ENCODE data around the gene PRDM16. TPM values are rescaled to one million over a fixed set of nuclear protein-coding genes. Genes with fewer than 3 reads are reported as not detected.

Gene PRDM16
- total and polyA plus RNA-seq, 2 experiments from 2014 or later, result 41.8 to 55.8 TPM

DNA sequence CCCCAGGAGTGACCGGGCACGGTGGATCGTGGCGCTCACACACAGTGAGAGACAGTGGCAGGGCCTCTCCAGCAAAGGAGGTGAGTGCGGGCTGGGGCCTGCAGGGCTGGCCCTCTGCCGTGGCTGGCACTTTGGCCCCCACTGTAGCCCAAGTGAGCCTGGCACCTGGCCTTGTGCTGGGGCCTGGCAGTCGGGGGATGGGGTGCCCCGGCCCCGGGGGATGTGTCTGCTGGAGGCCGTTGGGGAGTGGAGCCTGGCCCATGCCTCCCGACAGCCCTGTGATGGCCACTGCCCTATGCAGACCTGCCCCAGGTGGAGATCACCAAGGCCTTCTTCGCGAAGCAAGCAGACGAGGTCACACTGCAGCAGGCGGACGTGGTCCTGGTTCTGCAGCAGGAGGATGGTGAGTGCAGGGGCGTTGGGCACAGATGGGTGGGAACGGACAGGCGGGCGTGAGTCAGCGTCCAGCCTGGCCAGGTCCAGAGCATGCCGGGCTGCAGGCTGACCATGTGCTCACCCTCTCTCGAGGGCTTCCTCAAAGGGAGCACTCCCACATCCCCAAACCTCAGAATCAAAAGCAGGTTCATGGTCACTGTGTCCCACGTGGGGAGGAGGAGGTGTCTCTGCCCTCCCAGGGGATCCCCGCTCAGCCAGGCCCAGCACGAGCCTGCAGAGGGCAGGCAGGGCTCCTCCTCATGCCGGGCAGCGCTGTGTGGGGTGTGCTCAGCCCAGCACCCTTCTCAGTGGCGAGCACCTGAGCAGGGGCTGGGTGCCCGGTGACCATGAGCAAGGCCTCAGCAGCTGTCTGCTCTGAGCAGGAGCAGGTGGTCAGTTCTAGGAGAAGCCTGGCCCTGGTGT is 410.7 kb downstream of the PRDM16 start:
- H3K27ac ChIP-seq, result no peak overlapping the region
- DNase-seq (ENCODE audit: low read depth in 1 of 2, low spot score in 1 of 2), result no peak
- no peaks in the 10 kb centered on the region for H3K36me3 ChIP-seq
- TF ChIP-seq, protein P1, sequence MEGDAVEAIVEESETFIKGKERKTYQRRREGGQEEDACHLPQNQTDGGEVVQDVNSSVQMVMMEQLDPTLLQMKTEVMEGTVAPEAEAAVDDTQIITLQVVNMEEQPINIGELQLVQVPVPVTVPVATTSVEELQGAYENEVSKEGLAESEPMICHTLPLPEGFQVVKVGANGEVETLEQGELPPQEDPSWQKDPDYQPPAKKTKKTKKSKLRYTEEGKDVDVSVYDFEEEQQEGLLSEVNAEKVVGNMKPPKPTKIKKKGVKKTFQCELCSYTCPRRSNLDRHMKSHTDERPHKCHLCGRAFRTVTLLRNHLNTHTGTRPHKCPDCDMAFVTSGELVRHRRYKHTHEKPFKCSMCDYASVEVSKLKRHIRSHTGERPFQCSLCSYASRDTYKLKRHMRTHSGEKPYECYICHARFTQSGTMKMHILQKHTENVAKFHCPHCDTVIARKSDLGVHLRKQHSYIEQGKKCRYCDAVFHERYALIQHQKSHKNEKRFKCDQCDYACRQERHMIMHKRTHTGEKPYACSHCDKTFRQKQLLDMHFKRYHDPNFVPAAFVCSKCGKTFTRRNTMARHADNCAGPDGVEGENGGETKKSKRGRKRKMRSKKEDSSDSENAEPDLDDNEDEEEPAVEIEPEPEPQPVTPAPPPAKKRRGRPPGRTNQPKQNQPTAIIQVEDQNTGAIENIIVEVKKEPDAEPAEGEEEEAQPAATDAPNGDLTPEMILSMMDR (IDR thresholded peaks at IDR 0.05; ENCODE audit: low read depth, low read length), result no peak
- no peaks in the 10 kb centered on the region for H3K4me1 ChIP-seq (ENCODE audit: low read depth)
- no peaks in the 10 kb centered on the region for H3K9me3 ChIP-seq (ENCODE audit: low read depth)
- H3K27me3 ChIP-seq, result no peaks in the 10 kb centered on the region
- no peak overlapping the region for H3K4me3 ChIP-seq

GRCh38 chr1:3480369-3480719 is 411.3 kb downstream of the PRDM16 start:
- TF ChIP-seq, protein P1 (IDR thresholded peaks at IDR 0.05; ENCODE audit: low read depth, low read length), result no peak
- Histone ChIP-seq H3K27me3 (no peaks in the 10 kb centered on the region), H3K27ac (no peak overlapping the region), H3K4me3 (no peak overlapping the region), H3K36me3 (no peaks in the 10 kb centered on the region), H3K4me1 (ENCODE audit: low read depth) (no peaks in the 10 kb centered on the region), H3K9me3 (ENCODE audit: low read depth) (no peaks in the 10 kb centered on the region)
- DNase-seq (ENCODE audit: low read depth in 1 of 2, low spot score in 1 of 2), result no peak

GRCh38 chr1:3481046-3481445 is 412.0 kb downstream of the PRDM16 start:
- no peaks in the 10 kb centered on the region for H3K27me3 ChIP-seq
- H3K4me1 ChIP-seq (ENCODE audit: low read depth), result no peaks in the 10 kb centered on the region
- H3K4me3 ChIP-seq, result no peak overlapping the region
- DNase-seq (ENCODE audit: low read depth in 1 of 2, low spot score in 1 of 2), result no peak
- H3K36me3 ChIP-seq, result no peaks in the 10 kb centered on the region
- TF ChIP-seq, protein P1 (IDR thresholded peaks at IDR 0.05; ENCODE audit: low read depth, low read length), result no peak
- no peaks in the 10 kb centered on the region for H3K9me3 ChIP-seq (ENCODE audit: low read depth)
- H3K27ac ChIP-seq, result no peak overlapping the region

DNA sequence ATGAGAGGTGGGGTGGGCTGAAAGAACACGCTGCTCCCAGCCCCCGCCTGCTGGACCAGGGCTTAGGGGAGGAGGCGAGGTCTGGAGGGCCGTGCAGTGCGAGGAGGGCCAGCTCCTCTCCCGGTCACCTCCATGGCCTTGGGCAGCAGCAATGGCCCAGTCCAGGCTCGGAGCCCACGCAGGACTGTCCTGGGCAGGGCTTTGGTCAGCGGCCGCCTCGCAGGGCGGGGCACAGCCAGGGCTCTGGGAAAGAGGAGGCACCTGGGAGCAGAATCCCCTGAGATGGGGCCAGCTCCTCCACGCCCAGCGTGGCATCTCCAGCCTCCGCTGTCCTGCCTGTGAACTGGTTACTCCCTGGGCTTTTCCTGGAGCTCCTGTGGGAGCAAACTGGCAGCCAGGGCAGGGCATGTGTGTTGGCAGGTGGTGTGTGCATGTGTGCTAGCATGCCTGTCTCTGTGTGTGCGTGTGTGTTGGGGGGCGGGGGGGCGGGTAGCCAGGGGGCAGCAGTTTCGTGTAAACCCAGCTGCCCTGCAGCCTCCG is 412.9 kb downstream of the PRDM16 start:
- no peaks in the 10 kb centered on the region for H3K36me3 ChIP-seq
- TF ChIP-seq, protein P1 (IDR thresholded peaks at IDR 0.05; ENCODE audit: low read depth, low read length), result no peak
- no peak overlapping the region for H3K27ac ChIP-seq
- H3K9me3 ChIP-seq (ENCODE audit: low read depth), result no peaks in the 10 kb centered on the region
- no peaks in the 10 kb centered on the region for H3K27me3 ChIP-seq
- DNase-seq (ENCODE audit: low read depth in 1 of 2, low spot score in 1 of 2), result no peak
- H3K4me3 ChIP-seq, result no peak overlapping the region
- no peaks in the 10 kb centered on the region for H3K4me1 ChIP-seq (ENCODE audit: low read depth)

DNA sequence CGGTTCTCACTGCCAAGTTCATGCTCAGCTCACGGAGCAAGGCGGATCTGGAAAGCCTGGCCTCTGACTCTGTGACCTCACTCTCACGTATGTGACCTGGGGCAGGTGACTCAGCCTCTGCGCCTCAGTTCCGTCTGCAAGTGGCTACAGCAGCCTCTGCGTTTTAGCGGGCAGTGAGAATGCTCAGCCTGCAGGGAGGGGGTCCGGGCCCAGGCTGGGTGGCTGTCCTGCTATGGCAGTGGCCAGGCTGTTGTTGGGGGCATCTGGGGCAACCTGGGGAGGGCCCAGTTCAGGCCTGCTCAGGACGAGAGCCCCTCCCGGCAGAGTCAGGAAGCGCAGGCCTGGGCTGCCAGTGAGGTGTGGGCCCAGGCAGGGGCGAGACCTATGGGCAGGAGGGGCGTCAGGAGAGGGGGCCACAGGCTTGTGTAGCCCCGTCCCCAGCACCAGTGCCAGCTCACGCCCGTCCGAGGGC is 413.4 kb downstream of the PRDM16 start:
- no peak for DNase-seq (ENCODE audit: low read depth in 1 of 2, low spot score in 1 of 2)
- no peaks in the 10 kb centered on the region for H3K36me3 ChIP-seq
- no peak overlapping the region for H3K4me3 ChIP-seq
- no peaks in the 10 kb centered on the region for H3K4me1 ChIP-seq (ENCODE audit: low read depth)
- no peak overlapping the region for H3K27ac ChIP-seq
- TF ChIP-seq, protein P1 (IDR thresholded peaks at IDR 0.05; ENCODE audit: low read depth, low read length), result no peak
- H3K27me3 ChIP-seq, result no peaks in the 10 kb centered on the region
- H3K9me3 ChIP-seq (ENCODE audit: low read depth), result no peaks in the 10 kb centered on the region

Data from cardiac muscle cell (in vitro differentiated cells and primary cell).